Fibroblast of skin of left quadriceps (primary cell): ENCODE measurements around the gene PMEPA1.

Experiments used
- DNase-seq, 2 experiments: peaks; one replicate each; pipeline ENCODE4 v3.0.0-alpha.2; 2013; ENCODE audit warnings: low read depth in 2 of 2

Gene PMEPA1

GRCh38 chr20:57693670-57694329 is 16.0 kb downstream of the PMEPA1 start:
- no peak for DNase-seq

GRCh38 chr20:57693002-57693582 is 16.7 kb downstream of the PMEPA1 start:
- DNase-seq, result no peak

GRCh38 chr20:57692393-57692792 is 17.4 kb downstream of the PMEPA1 start:
- no peak for DNase-seq

- no peak for DNase-seq
Measured at GRCh38 chr20:57691699-57692098, 18.1 kb downstream of the PMEPA1 start.

- DNase-seq, result no peak
Measured at GRCh38 chr20:57690525-57690924, 19.3 kb downstream of the PMEPA1 start.

- no peak for DNase-seq
Measured at GRCh38 chr20:57689745-57690481, 19.9 kb downstream of the PMEPA1 start.

GRCh38 chr20:57688864-57689263 is 21.0 kb downstream of the PMEPA1 start:
- no peak for DNase-seq

- no peak for DNase-seq
Measured at GRCh38 chr20:57688295-57688694, 21.5 kb downstream of the PMEPA1 start.

- no peak for DNase-seq
Measured at GRCh38 chr20:57686931-57687652, 22.7 kb downstream of the PMEPA1 start.

- DNase-seq, result no peak
Measured at GRCh38 chr20:57685146-57685758, 24.6 kb downstream of the PMEPA1 start.

GRCh38 chr20:57684808-57685140 is 25.0 kb downstream of the PMEPA1 start:
- no peak for DNase-seq

GRCh38 chr20:57683881-57684807 is 25.7 kb downstream of the PMEPA1 start:
- no peak for DNase-seq

GRCh38 chr20:57683287-57683686 is 26.5 kb downstream of the PMEPA1 start:
- DNase-seq, result no peak

GRCh38 chr20:57682184-57683101 is 27.4 kb downstream of the PMEPA1 start:
- peak; percentile 17 to 25 for DNase-seq

GRCh38 chr20:57680934-57681914 is 28.6 kb downstream of the PMEPA1 start:
- DNase-seq, result no peak

GRCh38 chr20:57680131-57680716 is 29.6 kb downstream of the PMEPA1 start:
- peak; percentile 12 to 13 for DNase-seq

GRCh38 chr20:57679113-57679512 is 30.7 kb downstream of the PMEPA1 start:
- DNase-seq, result no peak

GRCh38 chr20:57678340-57678739 is 31.5 kb downstream of the PMEPA1 start:
- no peak for DNase-seq
